Keratinocyte (primary cell): Measurements from ENCODE around the gene GLT8D1. TPM values are rescaled to one million over a fixed set of nuclear protein-coding genes. Genes with fewer than 3 reads are reported as not detected.

ENCODE experiments used
- DNase-seq: peaks from one replicate; pipeline ENCODE4 v3.0.0-alpha.2; 2011; ENCODE audit warnings: low read depth, missing footprints, low spot score
- FAIRE-seq: peaks from 2 replicates; lab custom pipeline; 2011; peaks lifted over from hg19 to GRCh38; lab: Jason Lieb, UNC
- H2AFZ ChIP-seq: 2 replicates; pipeline ENCODE4 v1.6.0; 2012; ENCODE audit warnings: low read length, control low read depth, inconsistent platforms; ENCODE audit not compliant: control insufficient read depth
- H3K27ac ChIP-seq: 2 replicates; pipeline ENCODE4 v1.5.1; 2011; ENCODE audit warnings: low read length; ENCODE audit not compliant: control insufficient read depth, insufficient read depth
- H3K27me3 ChIP-seq: 3 replicates; pipeline ENCODE4 v1.6.0; 2011; ENCODE audit warnings: low read length; ENCODE audit not compliant: control insufficient read depth, insufficient read depth; ENCODE audit errors: extremely low read depth
- H3K36me3 ChIP-seq, 2 experiments: 2 replicates in 1 of 2; 3 replicates in 1 of 2; pipeline ENCODE4 v1.5.1; 2011; ENCODE audit warnings: low read length in 2 of 2, mild to moderate bottlenecking in 1 of 2; ENCODE audit not compliant: control insufficient read depth in 2 of 2, insufficient read depth in 2 of 2; ENCODE audit errors: extremely low read depth in 1 of 2
- H3K4me1 ChIP-seq: 3 replicates; pipeline ENCODE4 v1.5.1; 2011; ENCODE audit warnings: low read length; ENCODE audit not compliant: control insufficient read depth, insufficient read depth; ENCODE audit errors: extremely low read depth
- H3K4me2 ChIP-seq: 3 replicates; pipeline ENCODE4 v1.6.0; 2011; ENCODE audit warnings: low read depth, low read length; ENCODE audit not compliant: control insufficient read depth, insufficient read depth; ENCODE audit errors: extremely low read depth
- H3K4me3 ChIP-seq, 3 experiments: fragments of 200-600 bp in 1 of 3; sonication (generic) in 1 of 3; 2 replicates in 2 of 3; 3 replicates in 1 of 3; pipeline ENCODE4 v1.5.1; 2011 to 2016; ENCODE audit warnings: low read length in 3 of 3, mild to moderate bottlenecking in 3 of 3, control low read depth in 2 of 3, inconsistent platforms in 1 of 3, low read depth in 1 of 3, mixed read lengths in 1 of 3, mixed run types in 1 of 3, moderate library complexity in 1 of 3; ENCODE audit not compliant: control insufficient read depth in 2 of 3, insufficient read depth in 2 of 3; ENCODE audit errors: extremely low read depth in 1 of 3
- H3K79me2 ChIP-seq: 2 replicates; pipeline ENCODE4 v1.6.0; 2012; ENCODE audit warnings: low read length; ENCODE audit not compliant: control insufficient read depth, insufficient read depth
- H3K9ac ChIP-seq: 3 replicates; pipeline ENCODE4 v1.6.0; 2011; ENCODE audit warnings: low read length; ENCODE audit not compliant: control insufficient read depth, insufficient read depth; ENCODE audit errors: extremely low read depth
- H3K9me1 ChIP-seq: 3 replicates; pipeline ENCODE4 v1.6.0; 2011; ENCODE audit warnings: low read length; ENCODE audit not compliant: control insufficient read depth, insufficient read depth; ENCODE audit errors: extremely low read depth
- H3K9me3 ChIP-seq: 2 replicates; pipeline ENCODE4 v1.5.1; 2012; ENCODE audit warnings: low read depth, low read length; ENCODE audit not compliant: control insufficient read depth
- H4K20me1 ChIP-seq: 3 replicates; pipeline ENCODE4 v1.6.0; 2011; ENCODE audit warnings: low read length; ENCODE audit not compliant: control insufficient read depth, insufficient read depth; ENCODE audit errors: extremely low read depth
- EZH2 ChIP-seq: IDR thresholded peaks from one replicate; pipeline ENCODE4 v1.6.1; 2012; ENCODE audit warnings: inconsistent platforms, mild to moderate bottlenecking, low read length, moderate library complexity
- dilution Hi-C: fragments of 300-500 bp; cut with MboI; formaldehyde crosslinking; loops from one replicate; pipeline ENCODE4 v1.7.0; 2020; ENCODE audit warnings: low sequenced_read_pairs; ENCODE audit not compliant: extremely low pct_ligation_motif_present
- polyA plus RNA-seq, 5 experiments: library from polyadenylated mRNA; depleted of rRNA in 3 of 5; stranded (reverse) in 3 of 5; stranded (forward) in 1 of 5; unstranded in 1 of 5; fragments of >200 nt; gene quantifications; 1 replicate in 1 of 5; 2 replicates in 3 of 5; 3 replicates in 1 of 5; pipeline versions ENCODE4 v1.2.1 to v1.2.3, GENCODE V29; 2011 to 2012; ENCODE audit warnings: missing spikeins in 2 of 5, low read depth in 1 of 5, low replicate concordance in 1 of 5
- TF ChIP-seq, protein P1 (sequence below), 3 experiments: IDR thresholded peaks in 1 of 3; conservative IDR thresholded peaks in 1 of 3; optimal IDR thresholded peaks in 1 of 3; 2 replicates in 2 of 3; 3 replicates in 1 of 3; pipeline versions ENCODE3 to v1.5.1; 2011; ENCODE audit warnings: low read length in 3 of 3, mild to moderate bottlenecking in 3 of 3, moderate library complexity in 2 of 3, control low read depth in 1 of 3, inconsistent platforms in 1 of 3; ENCODE audit not compliant: insufficient read depth in 2 of 3; ENCODE audit errors: extremely low read depth in 1 of 3

GLT8D1 gene
- polyA plus RNA-seq, 1 donor (not counting 4 experiments of a cell fraction or from before 2014, with no cell fraction given) = 66.4 TPM

DNA sequence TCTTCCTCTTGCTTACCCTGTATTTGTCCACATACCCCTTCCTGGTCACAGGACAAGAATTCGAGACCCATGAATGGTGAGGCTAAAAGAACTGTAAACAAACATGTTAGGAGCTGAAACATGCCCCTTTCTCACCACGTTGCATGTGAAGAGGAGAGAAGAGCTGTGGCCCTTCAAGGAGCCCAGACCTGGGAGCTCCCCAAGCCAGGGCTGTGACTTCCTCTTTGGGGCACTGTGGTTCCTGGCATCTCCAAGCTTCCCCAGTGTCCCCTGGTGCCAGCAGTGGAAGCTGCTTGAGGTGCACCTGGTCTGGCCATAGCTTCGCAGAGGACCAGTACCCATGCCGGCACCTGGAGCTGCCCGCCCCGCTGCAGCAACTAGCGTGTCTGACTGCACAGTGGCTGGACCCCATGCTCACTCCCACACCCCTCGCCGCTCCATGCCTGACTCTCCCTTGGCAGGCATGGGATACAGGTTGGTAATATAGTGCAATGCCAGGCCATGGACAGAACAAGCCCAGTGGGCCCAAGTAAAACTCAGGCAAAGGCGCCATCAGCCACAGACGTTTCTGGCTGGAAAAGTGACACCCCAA is 10.2 kb upstream of the GLT8D1 start:
- no peaks in the 10 kb centered on the region for H4K20me1 ChIP-seq
- TF ChIP-seq, protein P1, sequence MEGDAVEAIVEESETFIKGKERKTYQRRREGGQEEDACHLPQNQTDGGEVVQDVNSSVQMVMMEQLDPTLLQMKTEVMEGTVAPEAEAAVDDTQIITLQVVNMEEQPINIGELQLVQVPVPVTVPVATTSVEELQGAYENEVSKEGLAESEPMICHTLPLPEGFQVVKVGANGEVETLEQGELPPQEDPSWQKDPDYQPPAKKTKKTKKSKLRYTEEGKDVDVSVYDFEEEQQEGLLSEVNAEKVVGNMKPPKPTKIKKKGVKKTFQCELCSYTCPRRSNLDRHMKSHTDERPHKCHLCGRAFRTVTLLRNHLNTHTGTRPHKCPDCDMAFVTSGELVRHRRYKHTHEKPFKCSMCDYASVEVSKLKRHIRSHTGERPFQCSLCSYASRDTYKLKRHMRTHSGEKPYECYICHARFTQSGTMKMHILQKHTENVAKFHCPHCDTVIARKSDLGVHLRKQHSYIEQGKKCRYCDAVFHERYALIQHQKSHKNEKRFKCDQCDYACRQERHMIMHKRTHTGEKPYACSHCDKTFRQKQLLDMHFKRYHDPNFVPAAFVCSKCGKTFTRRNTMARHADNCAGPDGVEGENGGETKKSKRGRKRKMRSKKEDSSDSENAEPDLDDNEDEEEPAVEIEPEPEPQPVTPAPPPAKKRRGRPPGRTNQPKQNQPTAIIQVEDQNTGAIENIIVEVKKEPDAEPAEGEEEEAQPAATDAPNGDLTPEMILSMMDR (optimal IDR thresholded peaks at IDR 0.05 in 1 of 3, IDR thresholded peaks at IDR 0.05 in 1 of 3, conservative IDR thresholded peaks at IDR 0.05 in 1 of 3; ENCODE audit: extremely low read depth in 1 of 3, insufficient read depth in 2 of 3, low read length in 3 of 3) = no peak
- TF ChIP-seq EZH2 = no peak
- H3K9me3 ChIP-seq = no peaks in the 10 kb centered on the region
- DNase-seq (no peak), FAIRE-seq (no peak)
- peaks cover 2 to 9% of the 10 kb centered on the region in 2 experiments for H3K36me3 ChIP-seq
- no peak overlapping the region for H3K4me2 ChIP-seq
- no peaks in the 10 kb centered on the region for H3K27me3 ChIP-seq
- H3K79me2 ChIP-seq = no peaks in the 10 kb centered on the region
- H3K9me1 ChIP-seq = no peaks in the 10 kb centered on the region
- dilution Hi-C loops = no loop called here
- H2AFZ ChIP-seq = no peak overlapping the region
- no peak overlapping the region for H3K9ac ChIP-seq
- no peak overlapping the region for H3K27ac ChIP-seq
- H3K4me3 ChIP-seq = no peak overlapping the region
- no peaks in the 10 kb centered on the region for H3K4me1 ChIP-seq

DNA sequence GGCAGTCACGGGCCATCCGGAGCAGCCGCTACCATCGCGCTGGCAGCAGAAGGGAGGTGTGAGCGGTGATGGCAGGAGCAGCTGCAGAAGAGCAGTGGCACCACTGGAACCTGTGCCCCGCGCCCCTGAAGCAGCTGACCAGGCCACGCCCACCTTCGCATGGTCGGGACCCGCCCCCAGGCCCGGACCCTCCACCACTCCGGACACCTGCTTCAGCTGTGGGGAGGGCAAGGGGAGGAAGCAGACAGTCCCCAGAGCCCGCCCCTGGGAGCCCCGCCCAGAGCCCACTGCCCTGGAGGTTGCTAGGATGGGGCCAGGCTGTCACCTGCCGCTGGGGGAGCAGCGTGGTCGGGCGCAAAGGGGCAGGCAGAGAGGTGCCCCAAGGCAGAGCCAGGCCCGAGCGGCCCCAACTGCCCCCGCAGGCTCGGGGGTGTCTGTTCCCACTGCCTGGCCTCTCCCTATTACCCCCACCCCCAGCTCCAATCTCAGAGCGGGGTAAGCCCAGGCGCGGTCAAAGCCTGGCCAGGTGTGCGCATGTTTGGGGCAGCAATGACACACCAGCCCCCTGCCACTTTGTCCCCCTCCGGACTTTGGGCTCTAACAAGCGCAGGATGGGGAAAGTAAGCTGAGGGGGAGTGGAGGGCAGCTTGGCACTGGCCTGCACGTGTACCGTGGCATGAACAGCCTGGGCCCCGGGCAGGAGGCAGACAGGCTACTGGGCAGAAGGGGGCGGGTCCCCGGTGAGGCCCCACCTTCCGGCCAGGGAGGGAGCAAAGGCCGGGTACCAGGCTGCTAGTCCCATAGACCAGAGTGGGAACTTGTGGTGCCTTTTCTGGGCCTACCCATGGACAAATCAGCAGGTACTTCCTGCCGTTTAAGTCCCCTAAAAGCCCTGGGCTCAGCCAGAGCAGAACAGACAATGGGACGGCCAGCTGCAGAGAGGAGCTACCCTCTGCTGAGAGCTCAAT is 9.0 kb upstream of the GLT8D1 start:
- Histone ChIP-seq H3K4me3 (no peak overlapping the region), H3K9ac (no peak overlapping the region), H3K4me2 (no peak overlapping the region), H3K27me3 (no peaks in the 10 kb centered on the region), H3K36me3 (peaks cover 3 to 9% of the 10 kb centered on the region in 2 experiments), H3K9me1 (no peaks in the 10 kb centered on the region), H3K4me1 (no peaks in the 10 kb centered on the region), H4K20me1 (no peaks in the 10 kb centered on the region), H2AFZ (no peak overlapping the region), H3K79me2 (no peaks in the 10 kb centered on the region), H3K27ac (no peak overlapping the region), H3K9me3 (no peaks in the 10 kb centered on the region)
- FAIRE-seq = no peak
- TF ChIP-seq, protein P1 (optimal IDR thresholded peaks at IDR 0.05 in 1 of 3, IDR thresholded peaks at IDR 0.05 in 1 of 3, conservative IDR thresholded peaks at IDR 0.05 in 1 of 3; ENCODE audit: extremely low read depth in 1 of 3, insufficient read depth in 2 of 3, low read length in 3 of 3) = no peak
- no peak for TF ChIP-seq EZH2
- no peak for DNase-seq
- dilution Hi-C loops = no loop called here
